Liver (tissue), 9 donors: ENCODE results near the gene PLAU. TPM values are rescaled to one million over a fixed set of nuclear protein-coding genes. Genes with fewer than 3 reads are reported as not detected.
"Not testable (repeated sequence)": the region's sequence is repeated elsewhere in the genome, so short reads cannot be mapped to it uniquely, and the experiment has no call there.

Experiments
- DNase-seq: peaks from one replicate; pipeline ENCODE4 v3.0.0-alpha.2; 2017; ENCODE audit warnings: low spot score
- H3K27ac ChIP-seq, 2 donors: one replicate each; pipeline ENCODE4 v1.7.0; 2013; ENCODE audit warnings: inconsistent platforms in 2 of 2, low read length in 2 of 2, control low read depth in 1 of 2, low read depth in 1 of 2, mild to moderate bottlenecking in 1 of 2
- H3K27me3 ChIP-seq, 4 donors: one replicate each; pipeline versions ENCODE4 v1.6.1 to v1.7.0; 2013; ENCODE audit warnings: low read length in 3 of 4, inconsistent platforms in 1 of 4, mild to moderate bottlenecking in 1 of 4, moderate library complexity in 1 of 4; ENCODE audit not compliant: control insufficient read depth in 4 of 4, insufficient read depth in 4 of 4
- H3K36me3 ChIP-seq, 4 donors: one replicate each; pipeline versions ENCODE4 v1.6.1 to v1.7.0; 2013; ENCODE audit warnings: low read length in 3 of 4, mild to moderate bottlenecking in 3 of 4, low read depth in 1 of 4, moderate library complexity in 1 of 4; ENCODE audit not compliant: control insufficient read depth in 4 of 4, insufficient read depth in 3 of 4
- H3K4me1 ChIP-seq, 4 donors: one replicate each; pipeline versions ENCODE4 v1.6.1 to v1.7.0; 2013; ENCODE audit warnings: low read length in 3 of 4, mild to moderate bottlenecking in 3 of 4, moderate library complexity in 1 of 4; ENCODE audit not compliant: control insufficient read depth in 4 of 4, insufficient read depth in 4 of 4
- H3K4me3 ChIP-seq, 3 donors: one replicate each; pipeline versions ENCODE4 v1.6.1 to v1.7.0; 2013; ENCODE audit warnings: low read length in 3 of 3, control low read depth in 1 of 3, low read depth in 1 of 3, mild to moderate bottlenecking in 1 of 3
- H3K9ac ChIP-seq, 2 donors: one replicate each; pipeline ENCODE4 v1.7.0; 2013; ENCODE audit warnings: low read length in 2 of 2, mild to moderate bottlenecking in 2 of 2, moderate library complexity in 2 of 2, control low read depth in 1 of 2, low read depth in 1 of 2
- H3K9me3 ChIP-seq, 4 donors: one replicate each; pipeline versions ENCODE4 v1.6.1 to v1.7.0; 2013; ENCODE audit warnings: low read length in 3 of 4; ENCODE audit not compliant: control insufficient read depth in 4 of 4
- ATF3 ChIP-seq: IDR thresholded peaks from 2 replicates; pipeline ENCODE4 v1.6.1; 2016; ENCODE audit warnings: antibody characterized with exemption
- CTCF ChIP-seq: fragments of 150-350 bp; IDR thresholded peaks from 2 replicates; pipeline ENCODE4 v1.5.1; 2017; ENCODE audit warnings: improper control_type of control experiment, low read depth, low read length; ENCODE audit not compliant: missing input control
- EGR1 ChIP-seq, 2 donors: IDR thresholded peaks; 2 replicates each; pipeline ENCODE4 v1.6.1; 2016 to 2018; ENCODE audit warnings: antibody characterized with exemption in 2 of 2, low read depth in 2 of 2
- FOXA1 ChIP-seq: IDR thresholded peaks from 2 replicates; pipeline ENCODE4 v1.6.1; 2016; ENCODE audit warnings: antibody characterized with exemption
- FOXA2 ChIP-seq: IDR thresholded peaks from 2 replicates; pipeline ENCODE4 v1.6.1; 2016; ENCODE audit warnings: antibody characterized with exemption
- GABPA ChIP-seq, 2 donors: IDR thresholded peaks in 1 of 2; conservative IDR thresholded peaks in 1 of 2; 2 replicates each; pipeline ENCODE4 v1.6.1; 2016; ENCODE audit warnings: antibody characterized with exemption in 2 of 2, mild to moderate bottlenecking in 1 of 2, moderate library complexity in 1 of 2
- HNF4A ChIP-seq, 2 donors: conservative IDR thresholded peaks; 2 replicates each; pipeline ENCODE4 v1.6.1; 2016; ENCODE audit warnings: antibody characterized with exemption in 2 of 2, mild to moderate bottlenecking in 2 of 2
- HNF4G ChIP-seq: IDR thresholded peaks from 2 replicates; pipeline ENCODE4 v1.6.1; 2016; ENCODE audit warnings: antibody characterized with exemption
- JUND ChIP-seq, 2 donors: IDR thresholded peaks; 2 replicates each; pipeline ENCODE4 v1.6.1; 2016; ENCODE audit warnings: antibody characterized with exemption in 2 of 2
- MAX ChIP-seq: IDR thresholded peaks from 2 replicates; pipeline ENCODE4 v1.6.1; 2016; ENCODE audit warnings: antibody characterized with exemption
- NR2F2 ChIP-seq: IDR thresholded peaks from 2 replicates; pipeline ENCODE4 v1.6.1; 2016; ENCODE audit warnings: antibody characterized with exemption
- RAD21 ChIP-seq, 2 donors: IDR thresholded peaks; 2 replicates each; pipeline ENCODE4 v1.6.1; 2016; ENCODE audit warnings: antibody characterized with exemption in 2 of 2, mild to moderate bottlenecking in 2 of 2
- REST ChIP-seq: IDR thresholded peaks from 2 replicates; pipeline ENCODE4 v1.6.1; 2016; ENCODE audit warnings: antibody characterized with exemption, mild to moderate bottlenecking
- RXRA ChIP-seq, 2 donors: IDR thresholded peaks; 2 replicates each; pipeline ENCODE4 v1.6.1; 2017 to 2018; ENCODE audit warnings: antibody characterized with exemption in 2 of 2, mild to moderate bottlenecking in 1 of 2
- SP1 ChIP-seq: IDR thresholded peaks from 2 replicates; pipeline ENCODE4 v1.6.1; 2018; ENCODE audit warnings: antibody characterized with exemption, mild to moderate bottlenecking
- TAF1 ChIP-seq: conservative IDR thresholded peaks from 2 replicates; pipeline ENCODE4 v1.6.1; 2016; ENCODE audit warnings: antibody characterized with exemption, mild to moderate bottlenecking
- YY1 ChIP-seq: IDR thresholded peaks from 2 replicates; pipeline ENCODE4 v1.6.1; 2016; ENCODE audit warnings: antibody characterized with exemption, mild to moderate bottlenecking
- ZBTB33 ChIP-seq: IDR thresholded peaks from 2 replicates; pipeline ENCODE4 v1.6.1; 2016; ENCODE audit warnings: antibody characterized with exemption
- WGBS: extraction: QIAGEN DNeasy Blood & Tissue Kit; methylation state at CpG from one replicate; pipeline ENCODE4 v1.1.7; 2013; 5-methylcytosine and 5-hydroxymethylcytosine counted together
- polyA plus RNA-seq, 2 donors: library from polyadenylated mRNA; stranded (reverse) in 1 of 2; unstranded in 1 of 2; fragments of 200-250 nt in 1 of 2; fragments of >200 nt in 1 of 2; fragmentation: Nextera tagmentation in 1 of 2; extraction: Ambion mirVana in 1 of 2; gene quantifications; one replicate each; pipeline versions ENCODE4 v1.2.1 to v1.2.3, GENCODE V29; 2013 to 2015
- total RNA-seq, 2 donors: library from RNA; depleted of rRNA; stranded (reverse); fragments of >200 nt; gene quantifications; one replicate each; pipeline ENCODE4 v1.2.3, GENCODE V29; 2014
- donor health status: healthy.
- donor health status: healthy.
- donor health status: healthy.
- donor health status: healthy.
- donor health status: healthy.

PLAU gene
- total and polyA plus RNA-seq, 4 donors: 0.40 to 1.0 (median 0.79) TPM

GRCh38 chr10:73962386-73962785 lies 51.5 kb downstream of the PLAU start:
- H3K9ac ChIP-seq: no peak overlapping the region
- no peak for TF ChIP-seq ATF3
- TF ChIP-seq TAF1: no peak
- TF ChIP-seq EGR1 (IDR thresholded peaks at IDR 0.05; ENCODE audit: low read depth in 2 of 2): no peak
- no peak for TF ChIP-seq HNF4G
- H3K4me1 ChIP-seq: peaks cover 0 to 6% (median 0%) of the 10 kb centered on the region in 4 donors
- no peak overlapping the region for H3K27ac ChIP-seq
- H3K9me3 ChIP-seq: no peaks in the 10 kb centered on the region
- no peak overlapping the region for H3K4me3 ChIP-seq
- 97% methylated on average over 2 of the region's 2 CpGs for WGBS
- H3K27me3 ChIP-seq: no peaks in the 10 kb centered on the region
- no peak for DNase-seq
- no peaks in the 10 kb centered on the region for H3K36me3 ChIP-seq

GRCh38 chr10:73963533-73963932 lies 52.6 kb downstream of the PLAU start:
- H3K9ac ChIP-seq, H3K4me3 ChIP-seq, H3K27me3 ChIP-seq, H3K9me3 ChIP-seq, H3K4me1 ChIP-seq, H3K27ac ChIP-seq, DNase-seq, H3K36me3 ChIP-seq: not testable (repeated sequence)
- WGBS: 96% methylated on average over 12 of the region's 12 CpGs

- Histone ChIP-seq H3K9ac (no peak overlapping the region), H3K4me3 (no peak overlapping the region), H3K36me3 (no peaks in the 10 kb centered on the region), H3K27me3 (no peaks in the 10 kb centered on the region), H3K9me3 (no peaks in the 10 kb centered on the region), H3K4me1 (peaks cover 0 to 5% (median 0%) of the 10 kb centered on the region in 4 donors), H3K27ac (no peak overlapping the region)
- WGBS: 95% methylated on average over 2 of the region's 2 CpGs
- no peak for DNase-seq
- no peak for TF ChIP-seq CTCF
- no peak for TF ChIP-seq HNF4A (conservative IDR thresholded peaks at IDR 0.05)
- no peak for TF ChIP-seq ATF3
- TF ChIP-seq JUND (IDR thresholded peaks at IDR 0.05): no peak
- TF ChIP-seq MAX: no peak
- no peak for TF ChIP-seq FOXA2
- no peak for TF ChIP-seq HNF4G
- TF ChIP-seq TAF1: no peak
- no peak for TF ChIP-seq RAD21 (IDR thresholded peaks at IDR 0.05)
- no peak for TF ChIP-seq ZBTB33
- no peak for TF ChIP-seq RXRA (IDR thresholded peaks at IDR 0.05)
- no peak for TF ChIP-seq YY1
- TF ChIP-seq REST: no peak
- no peak for TF ChIP-seq EGR1 (IDR thresholded peaks at IDR 0.05; ENCODE audit: low read depth in 2 of 2)
- TF ChIP-seq NR2F2: no peak
- no peak for TF ChIP-seq SP1
- TF ChIP-seq FOXA1: no peak
- no peak for TF ChIP-seq GABPA (IDR thresholded peaks at IDR 0.05 in 1 of 2, conservative IDR thresholded peaks at IDR 0.05 in 1 of 2)
Measured at GRCh38 chr10:73964743-73965142, 53.8 kb downstream of the PLAU start.
